Brain pericyte (primary cell): ENCODE data around the gene PTPRR.
"Not testable (repeated sequence)": the region's sequence is repeated elsewhere in the genome, so short reads cannot be mapped to it uniquely, and the experiment has no call there.

Source experiments
- DNase-seq: peaks from one replicate; pipeline ENCODE4 v3.0.0-alpha.2; 2012; ENCODE audit warnings: low read depth, low spot score

Gene PTPRR

DNA sequence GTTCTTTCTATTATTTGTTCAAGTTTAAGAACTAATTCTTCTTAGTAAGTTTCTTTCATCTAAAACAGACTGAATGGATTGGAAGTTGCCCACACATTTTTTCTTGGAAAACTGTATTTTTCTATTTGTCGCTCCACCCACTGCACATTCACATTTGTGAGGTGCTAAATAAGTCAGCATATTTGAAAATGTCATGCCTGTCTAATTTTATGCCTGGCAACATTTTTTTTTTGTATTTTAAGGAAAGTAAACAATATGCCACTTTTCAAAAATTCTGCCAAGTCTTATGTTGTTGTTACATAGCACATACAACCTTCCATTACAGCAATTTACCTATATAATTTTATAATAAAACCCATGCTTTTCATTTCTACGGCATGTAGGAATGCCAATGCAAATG lies 170.6 kb downstream of the PTPRR start:
- DNase-seq, result no peak

GRCh38 chr12:70748809-70749208 lies 171.7 kb downstream of the PTPRR start:
- DNase-seq, result no peak

- DNase-seq, result no peak
These were observed 172.9 kb downstream of the PTPRR start for GRCh38 chr12:70747445-70748260.

- no peak for DNase-seq
These were observed 175.5 kb downstream of the PTPRR start for GRCh38 chr12:70745048-70745447.

GRCh38 chr12:70744178-70744577 lies 176.4 kb downstream of the PTPRR start:
- no peak for DNase-seq

GRCh38 chr12:70741256-70741655 lies 179.3 kb downstream of the PTPRR start:
- DNase-seq, result no peak

- DNase-seq, result no peak
These were observed 180.8 kb downstream of the PTPRR start for GRCh38 chr12:70739756-70740155.

GRCh38 chr12:70736351-70737133 lies 184.0 kb downstream of the PTPRR start:
- DNase-seq, result no peak

DNA sequence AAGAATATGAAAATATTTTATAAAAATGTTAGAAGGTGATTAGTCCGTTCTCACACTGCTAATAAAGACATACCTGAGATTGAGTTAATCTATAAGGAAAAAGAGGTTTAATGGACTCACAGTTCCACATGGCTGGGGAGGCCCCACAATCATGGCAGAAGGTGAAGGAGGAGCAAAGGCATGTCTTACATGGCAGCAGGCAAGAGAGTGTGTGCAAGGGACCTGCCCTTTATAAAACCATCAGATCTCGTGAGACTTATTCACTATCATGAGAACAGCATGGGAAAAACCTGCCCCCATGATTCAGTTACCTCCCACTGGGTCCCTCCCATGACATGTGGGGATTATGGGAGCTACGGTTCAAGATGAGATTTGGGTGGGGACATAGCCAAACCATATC lies 185.3 kb downstream of the PTPRR start:
- not testable (repeated sequence) for DNase-seq

DNA sequence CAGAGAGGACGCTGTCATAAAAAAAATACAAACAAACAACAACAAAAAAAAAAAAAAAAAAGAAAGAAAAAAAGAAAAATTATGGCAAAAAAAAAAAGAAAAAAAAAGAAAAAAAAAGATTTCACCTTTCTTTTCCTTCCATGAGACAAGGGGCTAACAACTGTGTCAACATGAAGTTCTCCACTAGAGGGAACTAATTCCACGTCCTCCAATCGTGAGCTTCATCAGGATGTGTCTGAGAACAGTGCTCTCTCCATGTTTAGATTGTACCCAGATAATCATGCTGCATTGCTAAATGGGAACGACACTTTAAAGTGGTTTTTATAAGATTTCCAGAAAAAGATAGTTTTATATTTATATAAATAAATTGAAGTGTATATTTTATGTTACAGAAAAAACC lies 187.2 kb downstream of the PTPRR start:
- DNase-seq, result peak; percentile 31

- no peak for DNase-seq
These were observed 188.3 kb downstream of the PTPRR start for GRCh38 chr12:70732287-70732686.

DNA sequence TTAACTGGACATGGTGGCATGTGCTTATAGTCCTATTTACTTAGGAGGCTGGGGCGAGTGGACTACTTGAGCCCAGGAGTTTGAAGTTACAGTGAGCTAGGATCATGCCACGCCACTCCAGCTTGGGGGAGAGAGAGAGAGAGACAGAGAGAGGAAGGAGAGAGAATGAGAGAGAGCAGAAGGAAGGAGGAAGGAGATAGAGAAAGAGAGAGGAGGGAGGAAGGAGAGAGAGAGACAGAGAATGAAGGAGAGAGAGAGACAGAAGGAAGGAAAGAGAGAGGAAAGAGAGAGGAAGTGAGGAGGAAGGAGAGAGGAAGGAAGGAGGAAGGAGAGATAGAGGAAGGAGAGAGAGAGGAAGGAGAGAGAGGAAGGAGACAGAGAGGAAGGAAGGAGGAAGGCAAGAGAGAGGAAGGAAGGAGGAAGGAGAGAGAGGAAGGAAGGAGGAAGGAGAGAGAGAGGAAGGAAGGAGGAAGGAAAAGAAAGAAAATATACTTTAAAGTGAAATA lies 189.8 kb downstream of the PTPRR start:
- DNase-seq, result no peak

GRCh38 chr12:70724444-70724843 lies 196.1 kb downstream of the PTPRR start:
- no peak for DNase-seq

GRCh38 chr12:70722584-70723343 lies 197.8 kb downstream of the PTPRR start:
- no peak for DNase-seq

DNA sequence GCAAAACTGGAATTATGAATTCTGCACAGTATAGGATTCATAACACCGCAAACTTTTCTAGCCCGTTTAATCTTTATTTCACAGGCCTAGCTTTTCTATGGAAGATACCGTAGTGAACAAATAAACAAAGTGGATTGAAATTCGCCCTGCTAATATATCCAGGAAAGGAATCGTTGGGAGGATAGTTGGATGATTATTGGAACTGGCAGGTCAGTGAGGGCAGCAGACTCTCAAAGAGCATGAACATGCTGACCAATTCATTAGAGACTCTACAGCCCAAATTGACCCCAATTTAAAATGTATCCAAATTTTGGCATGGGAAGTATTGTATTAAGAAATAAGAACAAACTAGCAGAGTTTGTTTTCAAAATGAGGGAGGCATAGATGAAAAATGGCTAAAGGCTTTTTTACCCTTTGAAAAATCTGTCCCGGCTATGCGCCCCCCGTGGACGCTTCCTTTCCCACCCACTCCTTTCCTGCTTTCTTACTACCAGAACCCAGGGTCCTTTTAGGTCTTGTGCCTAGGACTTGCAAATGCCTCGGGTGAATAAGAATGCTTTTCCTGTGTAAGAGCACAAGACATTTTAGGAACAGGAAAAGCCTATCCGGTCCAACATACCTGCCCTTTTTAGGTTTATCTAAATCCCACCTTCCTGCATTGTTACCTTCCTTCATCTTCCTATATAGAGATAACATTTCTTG lies 198.7 kb downstream of the PTPRR start:
- no peak for DNase-seq

DNA sequence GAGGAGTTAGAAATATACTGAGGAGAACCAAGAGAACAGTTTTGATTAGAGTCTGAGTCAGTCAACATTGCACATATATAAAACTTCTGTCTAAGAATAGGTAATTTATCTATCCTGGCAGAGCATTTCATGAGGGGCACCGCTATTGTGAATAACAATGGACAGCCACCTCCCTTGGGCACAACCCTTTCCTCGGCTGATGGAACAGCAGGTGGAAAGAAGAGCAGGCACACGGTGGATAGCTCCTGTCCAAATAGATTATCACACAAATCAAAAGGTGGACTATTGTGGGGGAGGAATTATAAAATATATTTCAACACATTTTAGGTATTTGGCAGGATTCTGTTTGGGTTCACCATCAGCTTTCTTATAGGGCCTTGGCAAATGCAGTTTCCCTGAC lies 199.3 kb downstream of the PTPRR start:
- no peak for DNase-seq

DNA sequence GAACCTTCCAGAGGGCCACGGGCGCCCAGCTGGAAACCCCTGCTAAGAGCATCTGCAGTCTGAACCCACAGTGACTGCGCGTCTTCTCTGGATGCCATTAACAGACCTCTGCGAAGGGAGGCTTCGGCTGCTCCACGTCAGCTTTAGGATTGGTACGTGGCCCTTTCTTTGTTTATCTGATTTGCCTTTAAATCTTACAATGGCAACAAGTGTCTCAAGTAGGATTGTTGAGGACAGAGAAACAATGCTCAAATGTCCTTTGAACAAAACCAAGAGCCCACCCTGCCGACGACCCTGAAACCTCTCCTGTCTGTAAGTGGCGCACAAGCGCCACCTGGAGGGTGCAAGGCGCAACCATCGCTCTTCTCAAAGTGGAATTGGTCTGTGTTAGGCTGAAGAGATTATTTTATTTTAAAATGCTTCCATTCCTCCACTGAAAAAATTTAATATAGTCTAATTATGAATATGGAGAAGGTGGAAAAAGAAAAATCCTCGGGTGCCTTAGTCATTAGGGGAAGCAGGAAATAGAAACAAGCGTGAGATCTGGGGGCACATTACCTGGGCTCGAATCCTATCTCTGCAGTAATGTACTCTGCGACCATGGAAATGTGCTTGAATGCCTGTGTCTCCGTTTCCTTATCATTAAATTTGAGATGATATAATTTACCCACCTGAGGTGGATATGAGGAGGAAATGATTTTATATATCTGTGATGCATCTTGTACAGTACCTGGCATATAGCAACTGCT lies 200.7 kb downstream of the PTPRR start:
- peak; percentile 30 for DNase-seq

- DNase-seq, result no peak
These were observed 201.5 kb downstream of the PTPRR start for GRCh38 chr12:70719071-70719470.

DNA sequence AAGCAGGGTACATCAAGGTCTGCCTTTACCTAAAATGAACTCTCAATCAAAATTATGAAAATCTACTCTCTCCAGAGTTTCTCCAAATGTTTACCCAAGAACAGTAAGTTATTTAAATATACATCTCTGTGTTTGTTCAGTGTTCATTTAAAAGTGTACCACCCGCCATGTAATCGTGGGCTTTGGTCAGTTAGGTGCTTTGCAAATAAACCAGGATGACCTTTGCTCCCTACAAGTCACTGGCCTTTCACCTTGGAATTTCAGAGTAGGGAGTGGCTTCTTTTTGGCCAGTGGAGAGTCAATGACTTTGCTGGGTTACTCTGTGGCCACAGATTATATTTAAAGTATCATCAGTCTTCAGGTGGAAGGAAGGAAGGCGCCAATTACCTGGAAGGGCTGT lies 208.7 kb downstream of the PTPRR start:
- no peak for DNase-seq

DNA sequence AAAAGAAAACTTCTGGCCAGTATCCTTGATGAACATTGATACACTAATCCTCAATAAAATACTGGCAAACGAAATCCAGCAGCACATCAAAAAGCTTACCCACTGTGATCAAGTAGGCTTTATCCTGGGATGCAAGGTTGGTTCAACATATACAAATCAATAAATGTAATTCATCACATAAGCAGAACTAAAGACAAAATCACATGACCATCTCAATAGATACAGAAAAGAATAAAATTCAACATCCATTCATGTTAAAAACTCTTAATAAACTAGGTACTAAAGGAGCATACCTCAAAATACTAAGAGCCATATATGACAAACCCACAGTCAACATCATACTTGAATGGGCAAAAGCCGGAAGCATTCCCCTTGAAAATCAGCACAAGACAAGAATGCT lies 211.5 kb downstream of the PTPRR start:
- no peak for DNase-seq

DNA sequence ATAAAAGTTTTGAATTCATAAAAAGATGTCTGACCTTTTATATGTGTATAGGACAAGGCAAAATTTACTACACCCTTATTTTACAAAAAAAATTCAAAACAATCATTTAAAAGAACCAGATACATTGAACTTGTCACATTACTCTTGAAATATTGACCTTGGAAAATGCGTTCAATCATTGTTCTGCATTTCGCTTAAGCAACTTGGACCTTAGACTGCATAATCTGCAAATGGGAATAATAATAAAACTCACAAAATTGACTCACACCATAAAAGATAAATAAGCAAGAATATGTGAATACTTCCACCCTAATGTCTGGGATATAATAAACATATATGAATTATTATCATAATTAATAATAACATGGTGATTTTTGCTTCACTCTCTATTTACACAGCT lies 213.9 kb downstream of the PTPRR start:
- no peak for DNase-seq
